NCI-H82 (cell line): ENCODE results near the gene KSR2.
"Not testable (repeated sequence)": the region's sequence is repeated elsewhere in the genome, so short reads cannot be mapped to it uniquely, and the experiment has no call there.

Experiments
- DNase-seq: peaks from one replicate; lab custom pipeline; 2025; lab: John Stamatoyannopoulos, UW

KSR2 gene

GRCh38 chr12:117857632-117858612 lies 110.9 kb downstream of the KSR2 start:
- DNase-seq = peak; percentile 68

- DNase-seq = not testable (repeated sequence)
Measured at GRCh38 chr12:117857139-117857538, 111.7 kb downstream of the KSR2 start.

- no peak for DNase-seq
Measured at GRCh38 chr12:117855165-117855564, 113.6 kb downstream of the KSR2 start.

GRCh38 chr12:117854339-117855012 lies 114.3 kb downstream of the KSR2 start:
- DNase-seq = peak; percentile 74

- DNase-seq = no peak
Measured at GRCh38 chr12:117853600-117853999, 115.2 kb downstream of the KSR2 start.

GRCh38 chr12:117850048-117850447 lies 118.7 kb downstream of the KSR2 start:
- peak; percentile 66 for DNase-seq

- DNase-seq = peak; percentile 39
Measured at GRCh38 chr12:117847371-117847770, 121.4 kb downstream of the KSR2 start.

- no peak for DNase-seq
Measured at GRCh38 chr12:117845271-117845904, 123.4 kb downstream of the KSR2 start.

- DNase-seq = no peak
Measured at GRCh38 chr12:117844114-117844830, 124.5 kb downstream of the KSR2 start.

- no peak for DNase-seq
Measured at GRCh38 chr12:117842630-117843029, 126.2 kb downstream of the KSR2 start.

- DNase-seq = no peak
Measured at GRCh38 chr12:117842220-117842619, 126.6 kb downstream of the KSR2 start.

GRCh38 chr12:117837737-117838050 lies 131.1 kb downstream of the KSR2 start:
- DNase-seq = no peak

- peak; percentile 79 for DNase-seq
Measured at GRCh38 chr12:117836999-117837736, 131.6 kb downstream of the KSR2 start.

GRCh38 chr12:117836476-117836875 lies 132.3 kb downstream of the KSR2 start:
- no peak for DNase-seq

- DNase-seq = no peak
Measured at GRCh38 chr12:117835156-117835555, 133.6 kb downstream of the KSR2 start.

- DNase-seq = no peak
Measured at GRCh38 chr12:117832459-117833457, 136.0 kb downstream of the KSR2 start.

GRCh38 chr12:117830471-117830870 lies 138.3 kb downstream of the KSR2 start:
- DNase-seq = no peak

- DNase-seq = no peak
Measured at GRCh38 chr12:117829108-117829507, 139.7 kb downstream of the KSR2 start.

GRCh38 chr12:117827660-117828059 lies 141.1 kb downstream of the KSR2 start:
- DNase-seq = no peak

GRCh38 chr12:117825827-117826226 lies 143.0 kb downstream of the KSR2 start:
- DNase-seq = no peak
